ENCODE data around the gene CD248.

CD248 gene

DNA sequence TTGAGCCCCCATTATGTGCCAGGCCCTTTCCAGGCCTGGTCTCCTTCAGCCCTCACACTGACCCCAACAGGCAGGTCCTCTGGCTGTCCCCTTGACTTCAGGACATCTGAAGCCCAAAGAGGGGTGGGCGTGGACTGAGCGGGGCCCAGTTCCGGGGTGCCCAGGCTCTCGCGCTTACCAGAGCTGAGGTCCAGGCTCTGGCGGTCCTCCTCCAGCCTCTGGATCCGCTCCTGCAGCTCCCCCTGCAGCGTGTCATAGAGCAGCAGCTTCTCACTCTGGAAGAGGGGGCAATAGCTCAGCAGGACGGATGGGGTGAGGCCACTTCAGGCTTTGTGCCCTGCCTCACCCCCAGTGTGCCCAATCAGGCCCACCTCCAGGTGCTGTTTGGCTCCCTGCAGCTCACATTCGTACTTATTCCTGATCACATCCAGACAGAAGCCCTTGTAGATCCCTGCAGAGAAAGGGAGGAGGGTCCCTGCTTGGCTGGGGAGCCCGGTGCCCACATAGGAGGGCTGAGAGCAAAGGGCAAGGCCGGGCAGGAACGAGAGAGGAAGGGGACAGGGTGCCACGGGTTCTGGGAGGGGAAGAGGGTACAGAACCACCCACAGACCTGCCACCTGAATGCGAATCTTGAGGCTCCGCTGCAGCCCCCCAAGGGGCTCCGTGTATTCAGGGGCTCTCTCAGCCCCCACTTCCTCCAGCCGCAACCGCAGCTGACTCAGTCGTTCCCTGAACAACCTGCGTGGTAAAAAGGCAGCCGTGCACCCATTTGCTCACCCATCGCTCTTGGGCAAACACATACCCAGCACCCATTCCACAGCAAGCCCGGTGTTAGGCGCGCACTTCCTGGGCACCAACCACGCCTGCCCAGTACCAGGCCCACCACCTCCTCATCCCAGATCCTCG is 24.0 kb upstream of the CD248 start:
- DNase-seq, result no peak

DNA sequence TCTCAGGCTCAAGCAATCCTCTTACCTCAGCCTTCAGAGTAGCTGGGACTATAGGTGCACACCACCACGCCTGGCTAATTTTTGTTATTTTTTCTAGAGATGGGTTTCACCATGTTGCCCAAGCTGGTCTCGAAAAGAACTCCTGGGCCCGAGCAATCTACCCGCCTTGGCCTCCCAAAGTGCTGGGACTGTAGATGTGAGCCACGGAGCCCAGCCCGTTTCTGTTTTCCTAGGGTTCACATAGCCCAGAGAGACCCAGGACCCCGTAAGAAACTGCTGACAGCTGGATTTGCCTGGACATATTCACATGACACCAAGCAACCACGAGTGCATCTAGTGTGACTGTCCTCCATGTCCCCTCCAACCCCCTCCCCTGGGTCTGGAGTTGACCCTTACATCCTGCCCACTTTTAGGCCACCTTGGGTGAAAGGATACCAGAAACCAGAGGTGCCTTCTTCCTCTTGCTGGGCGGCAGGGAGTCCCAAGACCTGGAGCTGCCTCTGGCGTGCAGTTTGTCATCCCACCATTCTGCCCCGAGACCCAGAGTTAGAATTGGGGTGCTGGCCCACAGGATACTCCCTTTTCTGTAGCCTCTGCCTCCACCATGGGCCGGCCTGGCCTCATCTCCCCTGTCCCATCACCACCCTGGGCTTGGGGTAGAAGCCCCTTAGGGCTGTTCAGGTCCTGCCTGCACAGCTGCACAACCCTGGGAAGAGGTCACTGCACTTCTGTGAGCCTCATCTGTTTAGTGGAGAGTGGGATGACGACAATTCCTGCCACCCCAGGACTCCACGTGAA is 23.0 kb upstream of the CD248 start:
- no peak for DNase-seq

DNA sequence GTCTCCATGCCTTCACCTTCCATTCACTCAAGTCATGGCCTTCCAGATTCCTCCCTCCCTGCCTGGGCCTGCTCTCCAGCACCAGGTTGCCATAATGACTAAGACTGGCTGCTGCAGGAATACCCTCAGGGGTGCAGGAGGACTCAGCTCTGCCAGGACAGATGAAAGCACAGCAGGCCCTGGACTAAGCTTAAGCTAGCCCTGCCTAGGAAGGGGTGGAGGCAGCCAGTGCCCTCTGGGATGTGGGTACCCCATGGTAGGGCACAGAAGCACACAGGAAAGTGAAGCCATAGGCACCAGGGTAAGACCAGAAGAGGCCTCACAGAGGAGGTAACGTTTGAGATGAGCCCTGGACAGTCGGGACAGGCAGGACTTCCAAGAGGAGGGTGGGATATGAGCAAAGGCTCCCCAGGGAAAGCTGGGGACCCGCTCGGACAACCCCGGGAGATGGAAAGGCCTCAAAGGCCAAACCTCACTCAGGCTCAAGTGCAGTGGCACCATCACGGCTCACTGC is 22.4 kb upstream of the CD248 start:
- DNase-seq, result no peak

DNA sequence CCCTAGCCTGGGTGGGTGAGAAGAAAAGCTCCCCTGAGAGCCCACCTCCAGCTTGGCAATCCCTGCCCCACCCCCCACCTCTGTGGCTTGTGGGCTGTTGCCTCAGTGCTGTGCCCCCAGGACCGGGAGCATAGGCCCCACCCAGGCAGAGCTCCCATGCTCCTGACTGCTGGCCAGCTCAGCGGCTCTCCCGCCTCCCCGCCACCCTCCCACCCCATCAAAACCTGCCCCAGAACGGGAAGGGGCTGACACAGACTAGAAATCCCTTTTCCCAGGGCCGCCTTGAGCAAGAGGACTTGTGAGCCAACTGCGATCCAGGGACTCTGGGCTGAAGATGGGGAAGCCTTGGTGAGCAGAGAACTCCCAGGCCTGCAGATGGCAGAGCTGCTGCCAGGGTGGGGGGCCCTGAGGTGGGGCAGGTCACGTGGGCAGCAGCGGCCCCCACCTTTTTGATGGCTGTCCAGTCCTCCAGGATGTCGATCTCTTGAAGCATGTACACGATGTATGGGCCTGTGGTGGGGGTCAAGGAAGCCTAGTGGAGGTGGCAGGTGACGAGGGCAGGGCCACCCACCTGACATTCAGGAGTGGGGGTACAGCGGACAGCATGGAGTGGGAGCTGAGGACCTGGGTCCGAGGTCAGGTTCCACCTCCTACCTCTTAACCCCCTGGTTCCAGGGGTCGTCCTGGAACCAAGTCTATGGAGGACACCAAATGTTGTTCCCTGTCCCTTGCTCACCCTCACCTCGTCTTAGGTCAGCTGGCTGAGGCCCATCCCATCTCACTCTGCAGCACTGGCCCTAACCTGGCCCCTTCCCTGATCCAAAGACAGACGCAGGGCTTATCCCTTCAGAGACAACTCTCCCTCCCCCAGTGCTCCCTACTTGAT is 21.7 kb upstream of the CD248 start:
- DNase-seq, result no peak

GRCh38 chr11:66337103-66337899 is 20.5 kb upstream of the CD248 start:
- DNase-seq, result no peak

DNA sequence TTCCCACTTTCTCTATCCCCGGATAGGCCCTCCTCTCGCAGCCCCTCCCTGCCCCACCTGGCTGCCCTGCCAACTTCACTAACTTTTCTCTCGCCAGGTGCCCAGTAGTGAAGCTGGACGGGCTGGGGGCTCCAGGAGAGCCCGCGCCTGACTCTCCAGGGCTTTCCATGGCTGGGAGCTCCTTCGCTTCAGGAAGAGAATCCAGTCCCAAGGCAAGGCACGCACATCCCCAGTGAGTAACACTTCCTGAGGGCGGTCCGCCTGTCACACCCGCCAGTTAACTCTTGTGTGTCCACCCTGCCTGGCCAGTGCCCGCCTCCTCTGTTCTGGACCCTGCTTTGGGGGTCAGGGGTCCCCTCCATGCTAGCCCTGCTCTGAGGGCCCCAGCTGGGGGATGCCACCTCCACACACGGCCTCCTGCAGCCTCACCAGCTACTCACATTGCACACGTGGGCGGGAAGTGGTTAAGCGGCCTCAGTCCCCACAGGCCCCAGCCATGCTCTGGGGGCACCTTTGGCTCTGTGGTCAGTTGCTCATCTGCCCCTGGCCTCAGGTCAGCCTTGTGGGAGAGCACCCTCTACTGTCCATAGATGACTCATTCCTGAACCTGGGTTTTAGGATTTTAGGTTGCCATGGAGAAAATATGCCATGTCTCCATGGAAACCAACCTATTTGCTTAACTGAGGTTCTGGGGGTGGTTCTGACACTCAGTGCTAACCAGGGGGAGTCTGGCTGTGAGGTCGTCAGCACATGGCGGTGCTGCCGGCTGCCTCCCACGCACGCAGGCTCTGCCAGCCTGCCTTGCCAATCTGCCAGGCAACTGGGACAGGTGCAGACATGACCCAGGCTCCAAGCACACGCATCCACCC is 19.6 kb upstream of the CD248 start, which contains the start of gene RIN1:
RIN1 (minus strand) TSS at position 201 of the 869 bp plus-strand sequence; CDS start at position 169, 32 bp downstream.
- DNase-seq, result no peak

- no peak for DNase-seq
Observed at GRCh38 chr11:66335531-66336233, 18.8 kb upstream of the CD248 start.

- DNase-seq, result no peak
Observed at GRCh38 chr11:66334605-66335442, 18.0 kb upstream of the CD248 start.

DNA sequence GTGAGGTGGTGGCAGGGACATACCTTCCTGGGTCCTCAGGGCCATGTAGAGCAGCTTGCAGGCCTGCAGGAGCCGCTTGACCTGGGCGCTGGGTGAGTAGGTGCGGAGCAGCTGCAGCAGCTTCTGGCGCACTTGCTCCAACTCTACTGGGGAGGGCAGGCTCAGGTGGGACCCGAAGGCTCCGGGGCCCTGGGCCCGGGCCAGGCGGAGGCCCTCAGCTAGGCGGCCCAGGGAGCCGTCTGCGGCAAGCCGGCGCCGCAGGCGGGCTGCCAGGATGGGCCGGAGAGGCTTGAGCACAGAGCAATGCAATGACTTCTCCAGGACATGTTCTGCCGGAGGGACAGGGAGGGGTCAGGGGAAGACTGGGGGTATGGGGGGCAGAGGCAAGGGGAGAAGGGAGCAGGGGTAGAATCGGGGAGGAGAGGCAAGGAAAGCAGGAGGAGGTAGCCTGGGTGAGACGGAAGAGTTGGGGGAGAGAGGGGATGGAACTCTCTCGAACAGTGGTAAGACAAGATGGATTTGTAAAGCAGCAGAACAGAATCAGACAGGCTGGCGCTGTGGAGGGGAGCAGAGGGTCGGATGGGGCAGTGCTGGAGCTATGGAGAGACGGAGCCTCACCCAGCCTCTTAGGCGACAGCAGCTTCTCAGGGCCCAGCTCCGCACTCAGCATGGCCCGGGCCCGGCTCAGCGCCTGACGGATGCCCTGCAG is 17.2 kb upstream of the CD248 start:
- DNase-seq, result no peak

GRCh38 chr11:66333220-66333877 is 16.5 kb upstream of the CD248 start:
- DNase-seq, result no peak

DNA sequence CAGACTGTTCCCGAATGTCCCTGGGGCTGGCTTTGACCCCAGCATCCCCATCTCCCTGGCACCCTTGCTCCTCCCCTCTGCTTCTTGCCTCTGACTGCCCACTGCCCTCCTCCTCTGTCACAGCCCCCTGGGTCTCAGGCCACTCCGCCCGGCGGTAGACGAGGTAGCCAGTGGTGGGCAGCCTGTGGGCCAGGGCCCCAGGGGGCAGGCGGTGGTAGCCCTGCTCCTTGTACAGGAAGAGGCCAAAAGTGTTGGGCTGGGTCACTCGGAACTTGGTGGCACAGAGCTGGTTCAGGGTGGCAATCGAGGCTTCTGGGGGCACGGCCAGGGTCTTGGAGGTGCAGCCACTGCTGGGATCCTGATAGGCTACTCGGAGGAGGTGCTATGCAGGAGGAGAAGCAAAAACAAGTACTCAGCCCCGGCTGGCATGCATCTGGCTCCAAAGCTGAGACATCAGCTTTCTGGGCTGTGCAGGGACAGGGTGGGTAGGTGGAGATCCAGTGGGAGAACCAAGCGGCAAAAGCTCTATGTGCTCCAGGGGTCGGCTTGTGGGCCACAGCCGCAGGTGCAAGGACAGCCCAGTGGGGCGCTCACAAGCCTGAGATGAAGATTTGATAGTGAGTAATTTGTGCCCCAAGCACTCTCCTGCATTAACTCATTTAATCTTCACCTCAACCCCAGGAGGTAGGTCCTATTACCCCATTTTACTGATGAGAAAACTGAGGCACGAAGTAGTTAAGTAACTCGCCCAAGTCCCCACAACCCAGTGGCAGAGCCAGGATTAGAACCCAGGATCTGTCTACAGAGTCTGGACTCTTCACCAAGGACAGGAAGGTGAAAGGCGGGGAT is 15.8 kb upstream of the CD248 start:
- no peak for DNase-seq

GRCh38 chr11:66331542-66332370 is 14.9 kb upstream of the CD248 start:
- DNase-seq, result no peak

GRCh38 chr11:66330931-66331330 is 14.1 kb upstream of the CD248 start:
- no peak for DNase-seq

DNA sequence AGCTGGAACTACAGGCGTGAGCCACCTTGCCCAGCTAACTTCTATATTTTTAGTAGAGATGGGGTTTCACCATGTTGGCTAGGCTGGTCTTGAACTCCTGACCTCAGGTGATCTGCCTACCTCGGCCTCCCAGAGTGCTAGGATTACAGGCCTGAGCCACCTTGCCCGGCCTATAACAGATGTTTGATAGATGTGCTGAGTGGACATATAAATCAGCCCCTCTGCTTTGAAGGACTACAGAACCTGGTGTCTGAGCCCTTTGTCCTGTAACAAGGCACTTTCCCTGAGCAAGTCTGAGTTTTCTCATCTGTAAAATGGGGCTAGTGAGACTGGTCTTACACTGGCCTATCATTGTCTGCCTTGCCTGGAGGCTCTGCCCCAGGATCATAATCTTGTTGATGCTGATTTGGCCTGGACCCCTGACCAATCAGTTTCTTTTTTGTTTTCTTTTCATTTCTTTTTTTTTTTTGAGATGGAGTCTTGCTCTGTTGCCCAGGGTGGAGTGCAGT is 12.4 kb upstream of the CD248 start:
- DNase-seq, result no peak

DNA sequence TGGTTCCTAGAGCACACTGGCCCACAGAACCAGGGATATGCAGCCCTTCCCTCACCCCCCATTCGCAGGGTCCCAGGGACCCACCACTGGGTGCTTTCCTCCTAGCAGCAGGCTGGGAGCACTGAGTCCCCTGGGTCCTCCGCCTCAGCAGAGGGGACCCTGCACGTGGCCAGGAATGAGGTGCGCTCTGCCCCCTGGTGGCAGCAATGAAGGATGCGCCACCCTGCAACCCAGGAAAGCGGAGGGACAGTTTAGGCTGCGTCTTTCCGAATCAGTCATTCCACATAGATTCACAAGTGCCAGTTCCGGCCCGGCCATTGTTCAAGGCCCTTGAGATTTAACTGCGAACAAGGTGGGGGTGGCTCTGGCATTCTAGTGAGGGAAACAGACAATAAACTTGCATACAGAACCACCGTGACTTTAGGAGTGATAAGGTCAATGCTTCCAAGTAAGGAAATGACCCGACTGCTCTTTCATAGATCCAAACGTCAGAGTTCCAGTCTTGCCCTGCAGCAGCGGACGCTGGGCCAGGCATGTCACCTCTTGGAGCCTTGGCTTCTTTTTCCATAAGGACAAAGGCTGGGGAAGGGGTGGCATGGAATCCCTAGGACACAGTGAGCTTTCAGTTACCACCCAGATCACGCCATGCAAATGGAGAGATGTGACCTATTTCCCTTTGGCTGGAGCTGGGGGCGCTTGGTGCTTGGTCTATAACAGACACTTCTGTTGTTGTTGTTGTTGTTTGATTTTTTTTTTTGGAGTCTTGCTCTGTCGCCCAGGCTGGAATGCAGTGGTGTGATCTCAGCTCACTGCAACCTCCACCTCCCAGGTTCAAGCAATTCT is 11.7 kb upstream of the CD248 start:
- peak; percentile 31 for DNase-seq
